BLaER1 (cell line): ENCODE data around the gene SNX9.

Experiments
- H3K27ac ChIP-seq: shearing (Covaris generic); formaldehyde crosslinking; 2 replicates; pipeline ENCODE4 v1.8.1; 2022
- H3K27me3 ChIP-seq: shearing (Covaris generic); formaldehyde crosslinking; 2 replicates; pipeline ENCODE4 v1.8.1; 2022
- H3K36me3 ChIP-seq: shearing (Covaris generic); formaldehyde crosslinking; 2 replicates; pipeline ENCODE4 v1.8.1; 2022
- H3K4me1 ChIP-seq: shearing (Covaris generic); formaldehyde crosslinking; 2 replicates; pipeline ENCODE4 v1.8.1; 2022
- H3K4me2 ChIP-seq: shearing (Covaris generic); formaldehyde crosslinking; 2 replicates; pipeline ENCODE4 v1.8.1; 2022
- H3K4me3 ChIP-seq: shearing (Covaris generic); formaldehyde crosslinking; 2 replicates; pipeline ENCODE4 v1.8.1; 2022
- H3K9ac ChIP-seq: shearing (Covaris generic); formaldehyde crosslinking; 2 replicates; pipeline ENCODE4 v1.8.1; 2022
- H3K9me3 ChIP-seq: shearing (Covaris generic); formaldehyde crosslinking; 2 replicates; pipeline ENCODE4 v1.8.1; 2022
- H4K20me1 ChIP-seq: shearing (Covaris generic); formaldehyde crosslinking; 2 replicates; pipeline ENCODE4 v1.8.1; 2022
- Cebpa-rat ChIP-seq: shearing (Covaris generic); IDR thresholded peaks from 2 replicates; pipeline ENCODE4 v1.8.1; 2022

The SNX9 gene

GRCh38 chr6:157974967-157975366 is 151.9 kb downstream of the SNX9 start:
- no peak for TF ChIP-seq Cebpa-rat
- no peak overlapping the region for H3K4me3 ChIP-seq
- H3K27me3 ChIP-seq: no peaks in the 10 kb centered on the region
- peaks cover 18% of the 10 kb centered on the region for H3K4me1 ChIP-seq
- H3K4me2 ChIP-seq: no peak overlapping the region
- H3K9me3 ChIP-seq: no peaks in the 10 kb centered on the region
- no peaks in the 10 kb centered on the region for H4K20me1 ChIP-seq
- no peaks in the 10 kb centered on the region for H3K36me3 ChIP-seq
- H3K9ac ChIP-seq: no peak overlapping the region
- H3K27ac ChIP-seq: no peak overlapping the region

GRCh38 chr6:157975456-157975855 is 152.4 kb downstream of the SNX9 start:
- Histone ChIP-seq H3K27me3 (peaks cover 2% of the 10 kb centered on the region; the same call in 1 of the 2 replicates), H4K20me1 (no peaks in the 10 kb centered on the region), H3K27ac (no peak overlapping the region), H3K9me3 (no peaks in the 10 kb centered on the region), H3K4me2 (no peak overlapping the region), H3K9ac (no peak overlapping the region), H3K4me3 (no peak overlapping the region), H3K36me3 (no peaks in the 10 kb centered on the region), H3K4me1 (peaks cover 23% of the 10 kb centered on the region)
- no peak for TF ChIP-seq Cebpa-rat

- no peaks in the 10 kb centered on the region for H3K36me3 ChIP-seq
- H3K27ac ChIP-seq: no peak overlapping the region
- H3K9me3 ChIP-seq: no peaks in the 10 kb centered on the region
- H4K20me1 ChIP-seq: no peaks in the 10 kb centered on the region
- peaks cover 31% of the 10 kb centered on the region for H3K4me1 ChIP-seq
- H3K9ac ChIP-seq: no peak overlapping the region
- TF ChIP-seq Cebpa-rat: no peak
- no peak overlapping the region for H3K4me3 ChIP-seq
- peaks cover 12% of the 10 kb centered on the region; the same call in 1 of the 2 replicates for H3K27me3 ChIP-seq
- no peak overlapping the region for H3K4me2 ChIP-seq
Measured at GRCh38 chr6:157976345-157977175, 153.5 kb downstream of the SNX9 start.

GRCh38 chr6:157977176-157977804 is 154.2 kb downstream of the SNX9 start:
- Histone ChIP-seq H3K27me3 (peaks cover 12% of the 10 kb centered on the region; the same call in 1 of the 2 replicates), H3K9ac (no peak overlapping the region), H4K20me1 (no peaks in the 10 kb centered on the region), H3K27ac (no peak overlapping the region), H3K4me2 (no peak overlapping the region), H3K36me3 (no peaks in the 10 kb centered on the region), H3K4me3 (no peak overlapping the region), H3K4me1 (peaks cover 34% of the 10 kb centered on the region), H3K9me3 (no peaks in the 10 kb centered on the region)
- no peak for TF ChIP-seq Cebpa-rat

- no peak overlapping the region for H3K9ac ChIP-seq
Measured at GRCh38 chr6:157978021-157978783, 155.2 kb downstream of the SNX9 start.

GRCh38 chr6:157980288-157981131 is 157.5 kb downstream of the SNX9 start:
- Histone ChIP-seq H3K4me2 (peak overlapping the region; percentile 100), H3K27ac (no peak overlapping the region), H3K9me3 (no peaks in the 10 kb centered on the region), H3K27me3 (peaks cover 12% of the 10 kb centered on the region; the same call in 1 of the 2 replicates), H3K4me1 (peaks cover 66% of the 10 kb centered on the region), H3K4me3 (peak overlapping the region; percentile 92), H4K20me1 (peaks cover 10% of the 10 kb centered on the region; the same call in 1 of the 2 replicates), H3K36me3 (no peaks in the 10 kb centered on the region), H3K9ac (peak overlapping the region; percentile 83; the same call in 1 of the 2 replicates)
- TF ChIP-seq Cebpa-rat: no peak

More at GRCh38 chr6:157978021-157978783, 155.2 kb downstream of the SNX9 start:
- H3K36me3 ChIP-seq: no peaks in the 10 kb centered on the region
- H3K9me3 ChIP-seq: no peaks in the 10 kb centered on the region
- TF ChIP-seq Cebpa-rat: no peak
- H3K27me3 ChIP-seq: peaks cover 12% of the 10 kb centered on the region; the same call in 1 of the 2 replicates
- no peaks in the 10 kb centered on the region; the same call in 1 of the 2 replicates for H4K20me1 ChIP-seq
- H3K27ac ChIP-seq: no peak overlapping the region
- no peak overlapping the region; the same call in 1 of the 2 replicates for H3K4me2 ChIP-seq
- peaks cover 43% of the 10 kb centered on the region for H3K4me1 ChIP-seq
- H3K4me3 ChIP-seq: no peak overlapping the region

- Histone ChIP-seq H4K20me1 (peaks cover 14% of the 10 kb centered on the region; the same call in 1 of the 2 replicates), H3K36me3 (no peaks in the 10 kb centered on the region), H3K9me3 (no peaks in the 10 kb centered on the region), H3K4me3 (peak overlapping the region; percentile 92), H3K27me3 (peaks cover 12% of the 10 kb centered on the region; the same call in 1 of the 2 replicates), H3K9ac (peak overlapping the region; percentile 83), H3K27ac (peak overlapping the region; percentile 85), H3K4me1 (peaks cover 67% of the 10 kb centered on the region), H3K4me2 (peak overlapping the region; percentile 100)
- no peak for TF ChIP-seq Cebpa-rat
Measured at GRCh38 chr6:157981132-157981394, 158.0 kb downstream of the SNX9 start.

GRCh38 chr6:157981395-157982101 is 158.5 kb downstream of the SNX9 start, which contains the start of gene SYNJ2:
SYNJ2 (plus strand) TSS chr6:157981863; CDS start chr6:157981962, 99 bp downstream.
- peak within 1 kb of the TSS; percentile 100 for H3K4me2 ChIP-seq
- peaks cover 67% of the 10 kb centered on the region for H3K4me1 ChIP-seq
- no peak for TF ChIP-seq Cebpa-rat
- H3K36me3 ChIP-seq: no peaks in the 10 kb centered on the region
- peaks cover 12% of the 10 kb centered on the region; the same call in 1 of the 2 replicates for H3K27me3 ChIP-seq
- peak within 1 kb of the TSS; percentile 83 for H3K9ac ChIP-seq
- H4K20me1 ChIP-seq: peaks cover 14% of the 10 kb centered on the region; the same call in 1 of the 2 replicates
- peak within 1 kb of the TSS; percentile 92 for H3K4me3 ChIP-seq
- H3K9me3 ChIP-seq: no peaks in the 10 kb centered on the region
- H3K27ac ChIP-seq: peak within 1 kb of the TSS; percentile 85
